ENCODE measurements around the gene PIF1. TPM values are rescaled to one million over a fixed set of nuclear protein-coding genes. Genes with fewer than 3 reads are reported as not detected.

The PIF1 gene
- total and polyA plus RNA-seq, 9 donors, result 0.18 to 1.4 (median 0.98) TPM; not detected in 2

DNA sequence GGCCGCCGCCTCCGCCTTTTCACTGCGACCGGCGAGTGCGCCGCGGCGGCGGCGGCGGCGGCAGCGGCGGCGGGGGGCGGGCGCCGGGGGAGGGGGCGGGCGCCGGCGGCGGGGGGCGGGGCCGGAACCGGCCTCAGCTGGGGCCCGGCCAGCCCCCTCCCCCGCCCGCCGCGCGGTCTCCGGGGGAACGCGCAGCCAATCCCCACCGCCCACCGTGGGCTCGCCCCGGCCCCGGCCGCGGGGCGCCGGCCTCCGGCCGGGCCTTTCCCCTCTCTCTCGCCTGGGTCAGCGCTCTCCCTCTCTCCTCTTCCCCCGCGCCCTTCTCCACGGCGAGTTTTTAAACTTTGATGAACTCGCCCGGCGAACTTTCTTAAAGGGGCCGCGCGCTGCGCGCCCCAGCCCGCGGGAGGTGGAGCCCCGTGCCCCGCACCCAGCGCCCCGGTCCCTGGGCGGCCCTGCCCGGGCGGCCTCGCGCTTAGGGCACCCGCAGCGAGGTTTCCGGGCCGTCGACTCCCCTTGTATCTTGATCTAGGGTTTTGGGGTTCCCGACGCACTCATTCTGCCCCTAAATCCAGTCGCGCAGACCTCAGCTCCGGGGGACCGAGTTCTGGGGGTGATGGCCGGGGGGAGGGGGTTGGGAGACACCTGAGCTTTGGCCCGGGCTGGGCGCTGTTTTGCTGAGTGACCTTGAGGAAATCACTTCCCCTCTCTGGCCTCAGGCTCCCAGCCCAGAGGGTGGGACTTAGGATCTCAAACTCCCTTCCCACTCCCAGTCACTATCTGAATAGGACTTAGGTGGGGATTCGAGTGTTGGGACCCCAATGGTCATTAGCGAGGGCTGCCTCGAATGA is 49.7 kb downstream of the PIF1 start, which contains the start of gene RBPMS2:
Gene RBPMS2 (minus strand): TSS at position 39 of the 851 bp plus-strand sequence. CDS start 270 bp downstream, outside the sequence.
- DNase-seq, result peak; percentile 52 to 71 (median 58)
- peak within 1 kb of the TSS; percentile 79 to 88 for H3K27ac ChIP-seq

GRCh38 chr15:64774629-64775493 is 50.6 kb downstream of the PIF1 start:
- H3K27me3 ChIP-seq, result no peaks in the 10 kb centered on the region
- H3K27ac ChIP-seq, result peak overlapping the region; percentile 47 to 79
- peaks cover 4% of the 10 kb centered on the region for H3K4me1 ChIP-seq (ENCODE audit: insufficient read depth)
- intact Hi-C loops (cut with DNase I), result no loop called here
- H3K9me3 ChIP-seq, result no peaks in the 10 kb centered on the region
- peak overlapping the region; percentile 75 for H3K4me3 ChIP-seq
- TF ChIP-seq POLR2A (IDR thresholded peaks at IDR 0.05) (no peak), EP300 (IDR thresholded peaks at IDR 0.05) (no peak), CTCF (IDR thresholded peaks at IDR 0.05) (no peak)
- 1% methylated on average over 42 to 115 of the region's 115 CpGs for WGBS, 3 donors
- peak; percentile 50 to 69 (median 54) for DNase-seq
- H3K36me3 ChIP-seq, result no peaks in the 10 kb centered on the region

More for the DNA sequence above, 49.7 kb downstream of the PIF1 start, which contains the start of gene RBPMS2:
- intact Hi-C loops (cut with DNase I), result no loop called here
- Histone ChIP-seq H3K27me3 (no peaks in the 10 kb centered on the region), H3K9me3 (no peaks in the 10 kb centered on the region), H3K4me3 (peak within 1 kb of the TSS; percentile 75), H3K4me1 (ENCODE audit: insufficient read depth) (peaks cover 4% of the 10 kb centered on the region), H3K36me3 (no peaks in the 10 kb centered on the region)
- WGBS, 3 donors, result 0 to 2% (median 1%) methylated on average over 30 to 79 of the region's 90 CpGs
- TF ChIP-seq POLR2A (IDR thresholded peaks at IDR 0.05), result peak; percentile 18
- no peak for TF ChIP-seq EP300 (IDR thresholded peaks at IDR 0.05)
- no peak for TF ChIP-seq CTCF (IDR thresholded peaks at IDR 0.05)

DNA sequence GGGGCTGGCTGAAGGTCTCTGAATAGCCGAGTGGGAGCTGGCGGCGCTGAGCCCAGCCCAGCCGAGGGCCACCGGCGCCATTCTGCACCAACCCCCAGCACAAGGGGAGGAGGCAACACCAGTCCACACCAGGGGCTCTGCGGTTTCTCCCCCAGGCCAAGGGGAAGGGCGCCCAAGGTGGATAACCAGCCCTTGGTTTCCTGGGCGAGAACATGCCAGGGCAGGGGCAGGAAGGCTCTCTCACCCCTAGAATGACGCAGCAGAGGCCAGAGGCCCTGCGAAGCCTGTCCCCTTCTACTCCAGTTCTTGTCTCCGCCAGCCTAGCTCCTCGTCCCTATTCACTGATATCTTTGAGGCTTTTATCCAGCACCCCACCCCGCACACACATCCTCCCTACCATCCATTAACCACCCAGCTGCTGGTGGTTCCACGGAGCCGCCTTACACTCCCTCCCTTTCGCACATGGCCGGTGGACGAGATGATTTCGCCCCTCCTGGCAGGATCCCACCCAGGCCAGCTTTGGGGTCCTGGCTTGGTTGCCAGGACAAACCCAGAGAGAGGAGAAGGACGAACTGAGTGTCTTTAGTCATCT is 51.3 kb downstream of the PIF1 start:
- DNase-seq, result peak; percentile 16 to 48 (median 37)
- Histone ChIP-seq H3K4me1 (ENCODE audit: insufficient read depth) (peaks cover 4% of the 10 kb centered on the region), H3K4me3 (peak overlapping the region; percentile 75), H3K27me3 (no peaks in the 10 kb centered on the region), H3K27ac (peak overlapping the region; percentile 47 to 79), H3K9me3 (no peaks in the 10 kb centered on the region), H3K36me3 (no peaks in the 10 kb centered on the region)
- 65 to 67% (median 66%) methylated on average over 21 of the region's 21 CpGs for WGBS, 3 donors
- intact Hi-C loops (cut with DNase I), result no loop called here
- TF ChIP-seq POLR2A (IDR thresholded peaks at IDR 0.05) (no peak), EP300 (IDR thresholded peaks at IDR 0.05) (no peak), CTCF (IDR thresholded peaks at IDR 0.05) (no peak)

- no peaks in the 10 kb centered on the region for H3K36me3 ChIP-seq
- peak overlapping the region; percentile 75 for H3K4me3 ChIP-seq
- no peak overlapping the region for H3K27ac ChIP-seq
- H3K4me1 ChIP-seq (ENCODE audit: insufficient read depth), result peaks cover 4% of the 10 kb centered on the region
- no peak for DNase-seq
- 95 to 96% (median 96%) methylated on average over 2 of the region's 2 CpGs for WGBS, 3 donors
- no peaks in the 10 kb centered on the region for H3K9me3 ChIP-seq
- TF ChIP-seq CTCF (IDR thresholded peaks at IDR 0.05), result no peak
- TF ChIP-seq POLR2A (IDR thresholded peaks at IDR 0.05), result no peak
- no peak for TF ChIP-seq EP300 (IDR thresholded peaks at IDR 0.05)
- H3K27me3 ChIP-seq, result no peaks in the 10 kb centered on the region
- intact Hi-C loops (cut with DNase I), result no loop called here
Observed at GRCh38 chr15:64773606-64774005, 51.8 kb downstream of the PIF1 start.

All from ovary (tissue), 9 donors.